ENCODE data around the gene ELOVL7.

DNA sequence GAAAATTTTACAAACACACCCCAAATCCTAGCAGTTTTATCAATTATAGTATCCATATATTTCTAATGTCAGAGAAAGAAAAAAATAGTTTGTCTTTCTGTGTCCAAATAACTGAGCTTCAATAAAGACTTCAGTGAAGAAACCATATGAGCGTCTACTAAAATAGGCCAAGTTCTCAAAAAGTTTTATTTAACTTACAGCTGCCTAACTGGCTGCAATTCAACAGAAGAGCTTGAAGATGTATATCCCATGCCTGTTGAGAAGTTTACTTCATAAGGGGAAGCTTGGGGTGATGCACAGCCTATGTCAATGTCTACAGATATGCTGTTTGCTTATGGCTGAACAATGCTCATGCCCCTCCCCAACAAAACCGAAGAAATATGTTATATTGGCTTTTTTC is 43.7 kb upstream of the ELOVL7 start:
- TF ChIP-seq, protein P1, sequence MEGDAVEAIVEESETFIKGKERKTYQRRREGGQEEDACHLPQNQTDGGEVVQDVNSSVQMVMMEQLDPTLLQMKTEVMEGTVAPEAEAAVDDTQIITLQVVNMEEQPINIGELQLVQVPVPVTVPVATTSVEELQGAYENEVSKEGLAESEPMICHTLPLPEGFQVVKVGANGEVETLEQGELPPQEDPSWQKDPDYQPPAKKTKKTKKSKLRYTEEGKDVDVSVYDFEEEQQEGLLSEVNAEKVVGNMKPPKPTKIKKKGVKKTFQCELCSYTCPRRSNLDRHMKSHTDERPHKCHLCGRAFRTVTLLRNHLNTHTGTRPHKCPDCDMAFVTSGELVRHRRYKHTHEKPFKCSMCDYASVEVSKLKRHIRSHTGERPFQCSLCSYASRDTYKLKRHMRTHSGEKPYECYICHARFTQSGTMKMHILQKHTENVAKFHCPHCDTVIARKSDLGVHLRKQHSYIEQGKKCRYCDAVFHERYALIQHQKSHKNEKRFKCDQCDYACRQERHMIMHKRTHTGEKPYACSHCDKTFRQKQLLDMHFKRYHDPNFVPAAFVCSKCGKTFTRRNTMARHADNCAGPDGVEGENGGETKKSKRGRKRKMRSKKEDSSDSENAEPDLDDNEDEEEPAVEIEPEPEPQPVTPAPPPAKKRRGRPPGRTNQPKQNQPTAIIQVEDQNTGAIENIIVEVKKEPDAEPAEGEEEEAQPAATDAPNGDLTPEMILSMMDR (IDR thresholded peaks at IDR 0.05; ENCODE audit: poor library complexity): no peak
- no peak for TF ChIP-seq EZH2 (IDR thresholded peaks at IDR 0.05; ENCODE audit: borderline replicate concordance)

All from hepatocyte (in vitro differentiated cells).